HPDE6-E6E7 (cell line): Measurements from ENCODE around the gene NME1.

Experiments used
- DNase-seq: peaks from one replicate; pipeline ENCODE4 v3.0.0; 2011; ENCODE audit warnings: missing footprints; ENCODE audit errors: extremely low spot score

NME1 gene

GRCh38 chr17:51189162-51189561 is 35.8 kb downstream of the NME1 start:
- DNase-seq, result no peak

- DNase-seq, result no peak
Observed at GRCh38 chr17:51189628-51190027, 36.3 kb downstream of the NME1 start.

GRCh38 chr17:51191895-51192294 is 38.5 kb downstream of the NME1 start:
- DNase-seq, result no peak

GRCh38 chr17:51197754-51198153 is 44.4 kb downstream of the NME1 start:
- DNase-seq, result no peak

GRCh38 chr17:51200295-51200694 is 46.9 kb downstream of the NME1 start:
- DNase-seq, result no peak

- no peak for DNase-seq
Observed at GRCh38 chr17:51200846-51201245, 47.5 kb downstream of the NME1 start.

GRCh38 chr17:51203838-51204237 is 50.5 kb downstream of the NME1 start:
- no peak for DNase-seq
